NOMO-1 (cell line): ENCODE measurements around the gene TBC1D1.

ENCODE experiments used
- DNase-seq, 2 experiments: peaks; one replicate each; lab custom pipeline; 2025; ENCODE audit not compliant: unreplicated experiment in 2 of 2; lab: John Stamatoyannopoulos, UW

The TBC1D1 gene

DNA sequence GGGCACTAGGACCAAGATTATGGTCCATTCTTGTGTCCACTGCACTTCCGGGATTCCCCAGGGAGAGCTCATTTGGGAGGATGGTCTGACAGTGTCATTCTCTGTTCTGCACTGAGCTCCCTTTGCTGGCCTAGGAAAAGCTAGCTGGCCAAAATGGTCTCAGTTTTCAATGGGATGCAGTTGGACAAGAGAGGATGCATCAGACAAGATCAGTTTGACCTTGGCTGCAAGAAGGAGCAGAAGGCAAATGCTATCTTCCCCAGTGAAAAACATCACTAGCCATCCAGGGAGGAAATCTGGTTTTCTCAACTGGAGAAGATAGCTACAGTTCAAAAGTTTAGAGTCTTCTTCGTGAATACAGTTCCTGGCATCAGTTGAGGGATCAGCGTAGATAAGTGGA, 290.4 kb downstream of the TBC1D1 start:
- no peak for DNase-seq

DNA sequence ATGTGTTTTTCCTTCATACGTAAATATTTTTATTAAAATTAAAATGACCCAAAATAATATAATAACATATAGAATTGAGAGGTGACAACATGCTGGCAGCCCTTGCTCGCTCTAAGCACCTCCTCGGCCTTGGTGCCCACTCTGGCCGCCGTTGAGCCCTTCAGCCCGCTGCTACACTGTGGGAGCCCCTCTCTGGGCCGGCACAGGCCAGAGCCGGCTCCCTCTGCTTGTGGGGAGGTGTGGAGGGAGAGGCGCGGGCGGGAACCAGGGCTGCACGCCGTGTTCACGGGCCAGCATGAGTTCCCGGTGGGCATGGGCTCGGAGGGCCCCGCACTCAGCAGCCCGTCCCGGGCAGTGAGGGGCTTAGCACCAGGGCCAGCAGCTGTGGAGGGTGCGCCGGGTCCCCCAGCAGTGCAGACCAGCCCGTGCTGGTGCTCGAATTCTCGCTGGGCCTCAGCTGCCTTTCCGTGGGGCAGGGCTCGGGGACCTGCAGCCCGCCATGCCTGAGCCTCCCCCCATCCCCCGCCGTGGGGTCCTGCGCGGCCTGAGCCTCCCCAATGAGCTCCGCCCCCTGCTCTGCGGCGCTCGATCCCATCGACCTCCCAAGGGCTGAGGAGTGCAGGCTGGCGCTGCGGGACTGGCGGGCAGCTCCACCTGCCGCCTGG, 291.6 kb downstream of the TBC1D1 start:
- no peak for DNase-seq

DNA sequence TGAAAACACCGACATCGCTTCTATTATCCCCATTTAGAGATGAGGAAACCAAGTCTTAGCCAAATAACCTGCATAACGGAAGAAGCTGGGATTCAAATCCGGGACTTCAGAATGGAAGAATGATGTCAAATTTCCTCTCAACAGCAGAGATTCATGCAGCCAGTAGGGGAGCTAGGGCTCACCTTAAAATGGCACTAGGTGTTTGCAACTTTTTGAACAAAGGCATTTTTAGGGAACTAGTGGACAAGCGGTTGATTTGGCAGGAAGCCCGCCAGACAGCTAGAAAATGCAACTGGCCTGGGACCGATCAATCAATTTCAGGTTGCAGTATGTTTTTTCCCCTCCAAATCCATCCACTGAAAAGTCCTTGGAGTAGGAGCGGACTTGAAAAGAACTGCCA, 293.5 kb downstream of the TBC1D1 start:
- peak; percentile 57 to 76 for DNase-seq

GRCh38 chr4:38185406-38186144, 294.7 kb downstream of the TBC1D1 start:
- DNase-seq = no peak

- DNase-seq = no peak
Measured at GRCh38 chr4:38188136-38188535, 297.3 kb downstream of the TBC1D1 start.

GRCh38 chr4:38188631-38189101, 297.8 kb downstream of the TBC1D1 start:
- no peak for DNase-seq
